ENCODE data around the gene CLBA1. TPM values are rescaled to one million over a fixed set of nuclear protein-coding genes. Genes with fewer than 3 reads are reported as not detected.

CLBA1 gene
- total RNA-seq, 1 experiment from 2014 or later: 19.2 TPM

GRCh38 chr14:104978746-104979691, 6.6 kb upstream of the CLBA1 start:
- peaks cover 48% of the 10 kb centered on the region for H3K4me1 ChIP-seq (ENCODE audit: insufficient read depth, low read length)
- ChIA-PET POLR2A (ENCODE audit: unreplicated experiment) (interaction anchor here (0.5 to 0.7 kb wide), 4 partner anchors 10 to 42 kb away, joined by 3 to 5 read pairs (median 4); no protein-coding TSS in a partner anchor), CTCF (no interaction called here)
- H3K9me2 ChIP-seq (replicated peaks; ENCODE audit: low read length): no peaks in the 10 kb centered on the region
- peak overlapping the region; percentile 49 for H3K4me3 ChIP-seq (ENCODE audit: low read length)
- no peaks in the 10 kb centered on the region for H3K36me3 ChIP-seq (ENCODE audit: low read depth, low read length)
- DNase-seq (no peak), ATAC-seq (no peak)
- no peak for TF ChIP-seq EZH2 (IDR thresholded peaks at IDR 0.05; ENCODE audit: low read length, unreplicated experiment)
- TF ChIP-seq CTCF (conservative IDR thresholded peaks at IDR 0.05; ENCODE audit: low read depth, low read length): no peak
- no peak overlapping the region for H3K9ac ChIP-seq (ENCODE audit: low read length)
- H3F3A ChIP-seq (ENCODE audit: low read length, unreplicated experiment): no peaks in the 10 kb centered on the region
- no peaks in the 10 kb centered on the region for H4K20me1 ChIP-seq (ENCODE audit: low read length)
- no peaks in the 10 kb centered on the region for H3K9me3 ChIP-seq (ENCODE audit: low read length)
- no peaks in the 10 kb centered on the region for H3K27me3 ChIP-seq (ENCODE audit: low read length)
- H3K27ac ChIP-seq (ENCODE audit: low read length): no peak overlapping the region
- peaks cover 30% of the 10 kb centered on the region for H3K79me2 ChIP-seq (ENCODE audit: low read length)
- H2AFZ ChIP-seq (ENCODE audit: low read length): peak overlapping the region; percentile 65
- peak overlapping the region; percentile 87 for H3K4me2 ChIP-seq (ENCODE audit: low read length)
- no TSS peak for BruUV-seq (replicated peaks)
- intact Hi-C loops (cut with micrococcal nuclease): no loop called here

GRCh38 chr14:104979758-104980610, 5.6 kb upstream of the CLBA1 start:
- peak; percentile 34 for ATAC-seq
- no peak overlapping the region for H3K9ac ChIP-seq (ENCODE audit: low read length)
- no peaks in the 10 kb centered on the region for H3K9me2 ChIP-seq (replicated peaks; ENCODE audit: low read length)
- POLR2A ChIA-PET (ENCODE audit: unreplicated experiment): interaction anchor here (0.5 kb wide), 1 partner anchor 23 kb away, joined by 5 read pairs; no protein-coding TSS in a partner anchor
- no peak overlapping the region for H3K4me3 ChIP-seq (ENCODE audit: low read length)
- no peaks in the 10 kb centered on the region for H3K27me3 ChIP-seq (ENCODE audit: low read length)
- intact Hi-C loops (cut with micrococcal nuclease): no loop called here
- CTCF ChIA-PET: interaction anchor here (0.6 kb wide), 1 partner anchor 24 kb away, joined by 3 read pairs; no protein-coding TSS in a partner anchor
- H4K20me1 ChIP-seq (ENCODE audit: low read length): no peaks in the 10 kb centered on the region
- H3F3A ChIP-seq (ENCODE audit: low read length, unreplicated experiment): no peaks in the 10 kb centered on the region
- peak; percentile 82 for DNase-seq
- H3K4me1 ChIP-seq (ENCODE audit: insufficient read depth, low read length): peaks cover 38% of the 10 kb centered on the region
- no peak overlapping the region for H2AFZ ChIP-seq (ENCODE audit: low read length)
- no peaks in the 10 kb centered on the region for H3K36me3 ChIP-seq (ENCODE audit: low read depth, low read length)
- H3K27ac ChIP-seq (ENCODE audit: low read length): no peak overlapping the region
- no TSS peak for BruUV-seq (replicated peaks)
- TF ChIP-seq EZH2 (IDR thresholded peaks at IDR 0.05; ENCODE audit: low read length, unreplicated experiment) (no peak), CTCF (conservative IDR thresholded peaks at IDR 0.05; ENCODE audit: low read depth, low read length) (no peak), EZH2phosphoT487 (IDR thresholded peaks at IDR 0.05; ENCODE audit: borderline replicate concordance, low read length) (no peak)
- H3K9me3 ChIP-seq (ENCODE audit: low read length): no peaks in the 10 kb centered on the region
- H3K79me2 ChIP-seq (ENCODE audit: low read length): peaks cover 26% of the 10 kb centered on the region
- 0 out of 2 replicates have a peak overlapping the region, but pooled peaks have one; percentile 0 for H3K4me2 ChIP-seq (ENCODE audit: low read length)

Measured in PC-3 (cell line).